Stimulated activated CD4-positive, alpha-beta T cell treated with anti-CD3 and anti-CD28 coated beads, TNF-alpha, amount 100 ng/mL, for 48 hours (primary cell): Measurements from ENCODE around the gene KCP.
"Not testable (repeated sequence)": the region's sequence is repeated elsewhere in the genome, so short reads cannot be mapped to it uniquely, and the experiment has no call there.

Experiments
- DNase-seq, 3 donors: peaks; one replicate each; pipeline ENCODE4 v3.0.0-alpha.2; 2020; ENCODE audit warnings: low read depth in 3 of 3

KCP gene

DNA sequence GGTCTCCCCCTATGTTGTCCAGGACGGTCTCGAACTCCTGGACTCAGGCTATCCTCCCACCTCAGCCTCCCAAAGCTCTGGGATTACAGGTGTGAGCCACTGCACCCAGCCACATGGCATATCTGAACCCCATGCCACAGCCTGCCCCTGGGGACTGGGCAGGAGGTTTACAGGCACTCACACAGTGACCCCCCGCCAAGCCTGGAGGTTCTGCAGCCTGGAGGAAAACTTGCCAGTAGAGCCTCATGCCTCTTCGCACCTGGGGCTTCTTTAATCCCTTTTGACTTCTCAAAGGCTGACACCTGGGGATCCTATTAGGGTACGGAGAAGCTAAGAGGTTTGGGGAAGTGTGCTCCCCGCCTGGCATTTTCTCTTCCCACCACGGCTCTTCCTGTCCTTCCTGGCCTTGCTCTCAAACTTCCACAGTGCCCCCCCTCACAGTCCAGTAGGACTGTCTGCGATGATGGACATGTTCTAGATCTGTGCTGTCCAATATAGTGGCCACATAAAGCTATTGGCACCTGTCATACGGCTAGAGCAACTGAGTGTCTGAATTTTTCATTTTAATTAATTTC, 11.4 kb upstream of the KCP start:
- DNase-seq, result no peak

DNA sequence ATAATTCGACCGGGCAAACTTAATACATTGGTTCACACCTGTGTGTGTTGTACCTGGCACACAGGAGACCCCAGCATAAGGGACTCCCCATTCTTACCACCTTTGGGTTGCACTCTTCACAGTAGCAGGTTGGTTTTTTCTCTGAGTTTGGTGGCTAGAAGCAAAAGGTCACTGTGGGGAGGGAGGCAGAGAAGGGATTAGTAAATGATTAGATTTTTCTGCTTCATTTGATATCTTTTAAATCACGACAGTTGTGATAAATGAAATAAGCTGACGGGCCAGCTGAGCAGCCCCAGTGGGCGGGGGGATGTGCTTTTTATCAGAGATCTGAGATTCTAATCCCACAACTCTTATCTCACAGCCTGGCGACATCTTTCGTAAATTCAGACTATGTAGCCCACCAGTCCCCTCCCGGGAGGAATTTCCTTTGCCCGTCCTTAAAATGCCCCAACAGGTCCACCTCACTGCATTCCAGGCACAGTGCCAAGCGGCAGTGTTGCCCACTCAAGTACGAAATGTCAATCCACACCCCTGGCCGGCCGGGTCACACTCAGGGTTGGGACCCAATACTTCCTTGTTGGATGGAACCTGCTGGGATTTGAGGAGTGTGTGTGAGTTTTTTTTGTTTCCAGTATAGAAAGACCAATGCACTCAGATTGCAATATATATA, 10.5 kb upstream of the KCP start:
- no peak for DNase-seq

DNA sequence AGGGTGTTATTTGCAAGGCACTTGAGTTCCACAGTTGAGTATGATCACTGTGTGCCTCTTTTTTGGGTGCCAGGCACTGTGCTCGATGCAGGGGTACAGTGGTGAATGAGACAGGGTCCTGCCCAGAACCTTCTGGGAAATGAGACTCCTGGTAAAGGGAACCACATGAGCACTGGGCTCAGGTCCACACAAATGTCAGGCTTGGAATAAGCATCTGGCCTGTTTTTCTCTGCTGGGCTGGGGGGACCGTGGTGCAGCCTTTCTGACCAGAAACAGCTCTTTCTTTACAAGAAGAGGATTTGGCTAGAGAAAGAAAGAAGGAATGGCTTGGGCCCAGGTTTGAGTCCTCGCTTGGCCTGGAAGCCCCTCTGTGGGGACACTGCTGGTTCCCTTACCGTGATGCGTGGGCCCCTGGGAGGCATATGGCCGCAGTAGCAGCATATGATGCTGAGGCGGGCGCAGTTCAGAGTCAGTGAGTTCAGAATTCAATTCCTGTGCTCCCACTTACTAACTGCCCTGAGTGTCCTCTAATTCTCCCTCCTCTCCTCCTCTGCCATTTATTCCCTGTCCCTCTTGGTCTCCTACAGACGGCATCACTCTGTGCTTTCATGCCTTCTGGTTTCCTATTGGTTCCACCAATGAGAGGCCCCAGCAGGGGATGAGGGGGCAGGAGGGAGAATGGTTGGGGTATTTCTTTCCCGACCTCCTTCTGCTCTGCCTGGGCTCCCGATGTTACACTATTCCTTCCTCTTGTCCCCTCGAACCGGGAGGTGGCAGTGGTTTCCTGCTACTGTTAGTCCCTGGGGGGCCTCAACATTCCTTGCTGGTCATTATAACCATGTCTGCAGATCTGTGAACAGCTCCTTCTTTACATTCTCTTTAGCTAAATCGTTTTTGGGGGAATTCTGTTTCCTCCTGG, 9.6 kb upstream of the KCP start:
- DNase-seq, result no peak

DNA sequence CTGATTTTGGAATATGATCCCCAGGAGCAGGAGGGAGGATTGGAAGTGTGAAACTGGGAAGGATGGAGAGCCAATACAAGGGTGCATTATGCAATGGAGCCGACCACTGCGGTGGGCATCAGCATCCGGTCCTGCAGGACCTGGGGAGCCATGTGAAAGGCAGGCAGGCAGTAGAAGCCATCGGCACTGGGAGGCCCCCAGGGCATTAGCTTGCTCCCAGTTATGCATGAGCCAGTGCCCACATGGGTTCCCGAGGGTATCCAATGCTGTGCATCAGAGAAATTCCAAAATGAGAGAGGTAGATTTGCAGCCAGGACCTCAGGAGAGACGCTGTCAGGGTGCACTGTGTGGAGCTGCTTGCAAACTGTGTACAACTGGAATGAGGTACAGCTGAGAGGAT, 8.7 kb upstream of the KCP start:
- DNase-seq, result no peak

DNA sequence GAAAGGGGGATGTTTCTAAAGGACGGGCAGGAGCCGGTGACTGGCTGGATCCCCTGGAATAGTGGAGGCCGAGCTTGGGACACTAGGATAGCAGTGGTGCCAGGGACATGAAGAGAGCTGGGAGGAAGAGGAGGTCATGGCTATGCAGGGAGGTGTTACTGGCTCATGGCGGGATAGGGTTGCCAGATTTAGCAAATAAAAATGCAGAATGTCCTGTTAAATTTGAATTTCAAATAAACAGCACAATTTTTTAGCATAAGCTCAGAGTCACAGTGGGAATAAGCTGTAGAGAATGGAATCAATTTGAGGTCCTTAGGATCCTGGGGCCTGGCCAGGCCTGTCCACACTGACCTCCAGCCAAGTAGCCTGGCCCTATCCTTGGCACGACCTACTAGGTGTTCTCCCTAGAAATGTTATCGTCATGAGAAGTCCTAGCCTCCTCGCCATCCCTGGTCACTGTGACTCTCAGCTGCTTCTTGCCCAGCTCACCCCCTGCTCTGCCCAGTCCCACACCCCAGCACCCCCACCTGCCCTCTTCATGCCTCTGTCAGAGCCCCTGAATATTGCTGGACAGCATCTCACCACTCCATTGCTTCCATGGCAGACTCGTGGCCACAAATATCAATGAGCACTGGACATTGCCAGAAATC, 7.6 kb upstream of the KCP start:
- DNase-seq, result no peak

DNA sequence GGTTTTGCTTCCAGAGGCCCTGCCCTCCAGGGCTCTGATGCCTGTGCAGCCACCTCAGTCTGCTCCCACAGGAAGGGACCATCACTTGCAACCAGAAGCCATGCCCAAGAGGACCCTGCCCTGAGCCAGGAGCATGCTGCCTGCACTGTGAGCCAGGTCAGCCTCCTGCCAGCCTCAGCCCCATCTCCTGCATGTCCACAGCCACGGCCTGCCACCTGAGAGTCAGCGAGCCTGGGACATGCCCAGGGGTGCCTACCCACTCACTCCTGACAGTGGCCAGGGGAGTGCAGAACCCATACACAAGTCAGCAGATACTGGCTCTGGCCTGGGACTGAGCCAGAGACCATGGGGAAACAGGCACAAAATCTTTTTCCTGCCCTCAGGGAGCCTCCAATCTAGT, 6.6 kb upstream of the KCP start:
- DNase-seq, result no peak

DNA sequence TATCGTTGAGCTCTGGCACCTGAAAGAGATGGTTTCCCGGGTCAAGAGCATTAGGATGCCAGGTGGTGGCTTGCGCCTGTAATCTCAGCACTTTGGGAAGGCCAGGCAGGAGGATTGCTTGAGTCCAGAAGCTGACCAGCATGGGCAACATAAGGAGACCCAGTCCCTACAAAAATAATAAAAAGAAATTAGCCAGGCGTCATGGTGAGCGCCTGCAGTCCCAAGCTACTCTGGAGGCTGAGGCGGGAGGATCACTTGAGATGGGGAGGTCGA, 6.1 kb upstream of the KCP start:
- no peak for DNase-seq

DNA sequence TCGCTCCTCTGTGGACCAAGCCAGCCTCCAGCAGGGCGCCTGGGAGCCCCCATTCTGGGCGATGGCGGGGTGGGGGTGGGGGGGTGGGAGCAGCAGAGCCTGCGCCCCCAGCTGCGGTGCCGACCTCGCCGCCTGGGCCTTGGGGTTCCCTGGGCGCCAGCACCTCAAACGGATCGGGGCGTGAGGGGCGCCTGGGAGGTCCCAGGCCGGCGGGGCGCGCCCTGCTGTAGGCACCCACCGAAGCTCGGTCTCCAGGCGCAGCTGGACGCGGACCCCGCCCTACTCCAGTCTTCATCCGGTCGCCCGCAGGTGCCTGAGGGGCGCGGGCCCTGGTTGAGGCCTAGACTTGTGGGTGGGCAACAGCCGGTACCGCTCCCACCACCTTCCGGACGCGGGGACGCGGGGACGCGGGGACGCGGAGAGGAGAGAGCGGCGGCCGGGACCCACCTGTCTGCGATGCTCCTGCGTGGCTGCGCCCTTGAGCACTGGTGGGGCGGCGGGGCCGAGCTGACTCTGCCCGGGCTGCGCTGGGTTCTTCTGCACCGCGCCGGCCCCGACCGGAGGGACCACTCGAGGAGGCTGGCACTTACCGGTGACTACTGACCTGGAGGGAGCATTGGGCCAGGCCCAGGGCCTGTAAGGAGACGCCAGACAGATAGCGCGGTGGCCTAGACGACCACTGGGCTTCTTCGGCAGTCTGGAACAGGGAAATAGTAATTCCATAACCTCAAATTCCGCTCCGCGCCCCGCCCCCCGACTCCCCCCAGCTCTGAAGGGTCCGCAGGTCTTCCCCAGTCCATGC, 5.5 kb upstream of the KCP start:
- DNase-seq, result no peak

DNA sequence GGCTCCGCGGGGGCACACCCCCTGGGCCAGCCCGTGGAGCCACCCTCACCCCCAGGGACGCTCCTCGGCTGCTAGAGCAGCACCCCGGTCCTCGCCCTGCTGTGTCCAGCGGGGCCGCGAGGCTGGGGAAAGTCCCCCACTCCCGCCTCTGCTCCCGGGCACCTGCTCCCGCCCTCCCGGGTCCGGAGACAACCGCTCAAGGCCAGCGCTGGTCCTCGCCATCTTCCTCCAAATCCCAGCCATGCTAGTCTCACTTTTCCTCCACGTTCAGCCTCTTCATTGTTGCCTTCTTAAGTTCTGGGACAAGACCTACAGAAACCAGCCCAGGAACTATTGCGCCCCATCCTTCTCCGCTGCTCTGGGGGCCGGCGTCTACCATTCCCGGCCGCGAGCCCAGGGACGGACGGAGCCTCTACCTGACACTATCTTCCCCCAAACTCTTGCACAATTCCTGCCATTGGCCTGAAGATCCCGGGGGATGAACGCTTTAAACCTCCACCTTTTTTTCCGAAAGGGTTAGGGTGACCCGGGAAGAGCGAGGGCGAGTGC, 4.8 kb upstream of the KCP start:
- no peak for DNase-seq

DNA sequence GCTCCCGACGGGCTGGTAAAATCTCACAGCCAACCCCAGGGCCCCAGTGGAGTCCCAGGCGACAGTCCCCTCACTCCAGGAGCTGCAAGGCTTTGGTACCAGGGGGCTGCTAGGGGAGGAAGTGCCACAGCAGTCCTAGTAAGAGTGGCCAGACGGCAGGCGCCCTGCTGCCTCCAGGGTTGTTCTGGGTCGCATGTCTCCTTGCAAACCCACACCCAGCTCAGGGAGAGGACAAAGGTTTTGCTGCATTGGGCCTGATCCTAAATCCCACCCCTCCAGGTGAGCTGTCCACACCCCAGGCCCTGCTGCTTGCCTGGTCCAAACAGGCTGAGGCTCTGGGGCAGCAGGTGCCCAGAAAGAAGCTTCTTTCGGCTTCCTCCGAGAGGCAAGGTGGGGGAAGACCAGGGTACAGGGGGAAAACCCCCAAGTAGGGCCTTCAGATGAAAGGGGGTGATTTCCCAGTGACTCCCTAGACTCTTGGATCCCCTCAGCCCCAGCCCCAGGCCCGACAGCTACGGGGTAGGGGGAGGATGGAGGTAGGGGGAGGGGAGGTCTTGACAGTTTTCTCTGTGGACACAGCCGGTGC, 4.2 kb upstream of the KCP start:
- DNase-seq, result no peak

DNA sequence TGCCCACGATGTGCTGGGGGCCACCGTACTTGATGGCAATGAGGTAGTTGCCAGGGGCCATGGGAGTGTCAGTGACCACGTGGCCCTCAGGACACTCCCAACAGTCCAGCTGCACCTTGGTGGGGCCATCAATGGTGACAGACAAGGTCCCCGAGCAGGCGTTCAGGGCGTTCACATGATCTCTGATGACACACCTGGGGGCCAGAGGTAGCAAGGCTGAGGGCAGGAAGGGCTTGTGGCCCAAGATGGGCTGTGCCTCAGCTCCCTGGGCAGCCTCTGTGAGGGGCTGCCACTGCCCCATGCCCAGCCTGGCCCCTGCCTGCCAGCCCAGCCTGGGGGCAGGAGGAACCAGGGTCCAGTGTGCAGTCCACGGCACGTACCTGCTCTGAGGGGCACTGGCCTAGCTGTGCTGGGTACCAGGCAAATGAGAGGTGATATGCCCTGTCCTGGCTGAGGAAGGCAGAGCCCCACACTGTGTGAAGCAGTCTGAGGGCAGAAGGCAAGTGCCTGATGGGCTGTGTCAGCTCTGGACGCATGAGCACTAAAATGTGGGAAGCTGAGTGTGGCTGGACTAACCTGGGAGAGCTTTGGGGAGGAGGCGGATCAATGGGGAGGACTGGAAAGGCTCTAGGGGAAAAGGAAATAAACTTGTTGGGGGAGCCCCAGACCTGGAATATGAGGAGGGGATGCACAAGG, 3.5 kb upstream of the KCP start:
- DNase-seq, result no peak

DNA sequence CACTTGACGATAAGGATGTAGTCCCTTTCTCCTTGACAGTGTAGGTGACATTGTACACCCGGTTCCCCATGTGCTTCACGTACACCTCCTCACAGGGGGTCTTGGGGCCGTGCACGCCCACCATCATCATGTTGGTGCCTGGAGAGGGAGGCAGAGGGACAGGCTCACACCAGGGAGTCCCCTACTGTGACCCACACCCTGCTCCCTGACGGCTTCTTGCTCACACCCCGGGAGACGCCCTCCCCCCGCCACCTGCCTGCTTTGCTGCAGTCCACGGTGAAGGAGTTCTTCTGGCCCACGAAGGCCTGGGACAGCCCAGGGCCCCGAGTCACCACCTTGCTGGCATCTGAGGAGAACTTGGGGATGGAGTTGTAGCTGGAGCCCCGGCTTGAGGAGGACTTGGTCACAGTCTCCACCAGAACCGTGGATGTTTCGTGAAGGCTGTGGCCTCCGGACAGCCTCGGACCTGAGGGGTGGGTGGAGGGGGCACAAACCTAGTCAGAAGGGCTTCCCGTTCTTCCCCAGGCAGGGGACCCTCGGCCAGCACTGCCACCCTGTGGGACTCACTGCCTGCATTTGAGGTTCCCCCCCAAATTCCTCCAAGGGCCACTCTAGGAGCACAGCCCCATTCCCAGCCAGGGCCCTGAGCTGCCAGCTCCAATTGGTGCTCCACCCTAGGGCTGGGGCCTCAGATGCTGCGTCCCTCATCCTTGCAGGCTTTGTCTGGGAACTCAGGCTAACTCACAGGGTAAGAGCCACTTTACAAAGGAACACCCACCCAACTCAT, 2.4 kb upstream of the KCP start:
- DNase-seq, result not testable (repeated sequence)

DNA sequence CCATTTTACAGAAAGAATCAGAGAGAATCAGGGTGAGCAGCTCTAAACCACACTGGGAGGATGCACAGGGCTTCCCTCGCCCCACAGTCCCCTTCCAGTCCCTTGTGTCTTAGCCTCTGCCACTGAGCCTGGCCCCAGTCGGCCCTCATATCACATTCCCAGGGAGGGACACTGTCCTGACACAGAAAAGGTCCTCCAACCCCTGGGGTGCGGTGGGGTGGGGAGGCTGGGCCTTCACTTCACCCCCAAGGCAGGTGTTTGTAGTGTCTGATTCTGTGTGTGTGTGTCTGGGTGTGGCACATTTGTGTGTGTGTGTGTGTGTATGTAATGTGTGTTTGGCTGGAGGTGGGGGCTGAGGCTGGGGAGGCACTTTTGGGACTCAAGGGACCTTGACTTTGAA, 1.8 kb upstream of the KCP start:
- no peak for DNase-seq

DNA sequence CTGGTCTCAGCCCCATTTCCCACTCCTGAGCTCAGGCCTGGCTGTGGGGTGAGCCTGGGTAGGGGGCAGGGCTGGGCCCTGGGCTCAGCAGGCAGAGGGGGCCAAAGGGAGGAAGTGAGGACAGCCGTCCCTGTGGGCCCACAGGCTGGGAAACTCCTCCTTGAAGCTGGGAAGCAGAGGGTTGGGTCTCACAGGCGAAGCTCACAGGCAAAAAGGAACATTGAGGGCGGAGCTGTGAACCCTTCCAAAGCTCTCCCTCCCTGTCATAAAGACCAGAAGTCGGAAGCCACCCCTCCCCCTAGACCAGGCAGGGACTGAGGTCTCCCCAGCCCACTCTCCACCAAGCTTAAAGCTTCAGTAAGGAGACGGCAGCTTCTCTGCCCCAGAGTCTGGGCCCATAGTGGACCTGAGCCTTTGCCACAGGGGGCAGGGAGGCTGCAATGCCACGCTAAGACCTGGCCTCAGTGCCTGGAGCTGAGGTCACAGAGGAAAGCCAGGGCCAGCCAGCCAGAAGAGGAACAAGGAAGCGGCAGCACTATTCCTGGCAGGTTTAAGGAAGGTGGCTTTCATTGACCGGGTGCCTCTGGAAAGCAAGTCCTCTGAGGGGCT, 1.0 kb upstream of the KCP start:
- no peak for DNase-seq

DNA sequence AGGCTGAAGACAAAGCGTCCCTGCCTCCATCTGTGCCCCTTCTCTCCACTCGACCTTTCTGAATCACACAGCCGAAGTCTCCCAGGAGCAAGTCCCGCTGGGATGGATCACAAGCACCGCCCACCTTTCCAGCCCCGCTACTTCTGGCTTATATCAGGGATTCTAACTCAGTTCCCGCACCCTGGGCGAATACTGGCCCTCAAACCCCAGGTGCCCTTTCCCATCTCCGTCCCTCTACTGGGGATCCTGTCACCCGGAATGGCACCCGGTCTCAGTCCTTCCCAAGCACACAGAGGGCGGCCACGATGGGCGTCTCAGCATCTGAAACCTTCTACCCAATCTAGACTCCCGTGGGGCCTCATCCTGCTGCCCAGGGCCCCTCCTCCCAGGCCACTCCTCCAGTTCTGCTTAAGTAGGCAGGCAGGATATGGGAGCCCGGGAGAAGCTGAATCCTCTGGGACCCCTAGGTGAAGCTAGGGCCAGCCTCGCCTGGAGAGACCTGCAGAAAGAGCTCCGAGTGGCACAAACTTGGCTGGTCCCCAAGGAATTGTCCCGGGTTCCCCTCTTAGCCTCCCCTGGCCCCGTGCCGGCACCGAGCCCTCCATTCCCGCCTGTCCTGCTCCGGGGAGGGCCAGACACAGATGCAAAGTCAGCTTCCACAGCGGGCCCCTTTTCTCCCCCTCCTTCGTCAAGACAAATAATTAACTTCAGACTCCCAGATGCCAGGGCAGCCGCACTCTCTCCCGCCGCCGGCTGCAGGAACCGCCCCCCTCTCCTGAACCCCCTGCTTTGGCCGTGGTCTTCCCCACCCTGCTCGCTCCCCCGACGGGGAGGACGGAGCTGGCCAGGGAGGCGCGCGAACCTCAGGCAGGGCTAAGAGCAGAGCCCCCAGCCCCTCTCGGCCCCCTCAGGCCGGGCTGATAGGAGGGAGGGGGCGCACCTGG, 612 bp downstream of the KCP start:
- DNase-seq, result no peak

DNA sequence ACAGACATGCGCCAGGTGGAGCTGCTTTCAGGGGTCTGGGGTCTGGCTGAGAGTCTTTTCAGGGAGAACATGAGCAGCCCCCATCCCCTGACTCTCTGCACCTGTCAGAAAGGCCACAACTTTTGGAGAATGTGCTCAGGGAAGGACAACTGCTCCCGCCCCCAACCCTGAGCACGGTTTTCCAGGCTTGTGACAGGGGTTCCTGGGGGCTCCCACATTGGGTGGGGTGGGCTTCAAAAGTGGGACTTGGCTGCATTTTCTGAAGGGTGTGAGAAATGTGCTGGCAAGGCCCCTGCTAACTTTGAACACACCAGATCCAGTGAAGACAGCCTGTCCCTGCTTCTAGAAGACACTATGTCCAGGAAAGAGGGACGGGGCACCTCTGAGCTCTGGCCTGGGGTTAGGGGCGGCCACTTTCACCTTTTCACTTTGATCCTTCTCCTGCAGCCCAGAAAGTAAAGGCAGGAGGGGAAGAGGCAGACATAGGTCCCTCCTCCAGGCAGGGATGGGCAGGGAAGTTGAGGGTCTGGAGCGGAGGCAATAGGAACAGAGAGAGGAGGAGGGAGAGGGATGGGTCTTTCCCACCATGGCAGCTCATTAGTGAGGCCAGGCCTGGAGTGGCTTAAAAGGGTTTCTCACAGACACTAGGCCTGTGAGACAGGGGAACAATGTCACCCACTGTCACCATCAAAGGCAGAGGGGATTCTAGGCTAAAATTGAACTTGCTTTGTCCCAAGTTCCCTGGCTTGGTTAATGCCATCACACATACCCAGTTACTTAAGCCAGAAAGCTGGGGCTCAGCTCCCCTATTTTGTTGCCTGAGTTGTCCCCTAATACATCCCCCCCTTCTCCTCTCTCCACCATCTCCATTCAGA, 1.5 kb downstream of the KCP start:
- no peak for DNase-seq
